Parathyroid adenoma (tissue), 2 donors: ENCODE results near the gene XRCC4.

Experiments
- H2AFZ ChIP-seq: fragments of 300-600 bp; sonication (generic); one replicate; pipeline ENCODE4 v1.7.0; 2017; ENCODE audit warnings: antibody characterized with exemption, mild to moderate bottlenecking
- H3K27ac ChIP-seq: fragments of 300-600 bp; sonication (generic); one replicate; pipeline ENCODE4 v1.7.0; 2017
- H3K27me3 ChIP-seq: fragments of 300-600 bp; sonication (generic); one replicate; pipeline ENCODE4 v1.7.0; 2017; ENCODE audit warnings: low read length; ENCODE audit not compliant: control insufficient read depth, insufficient read depth
- H3K36me3 ChIP-seq: fragments of 300-600 bp; sonication (generic); one replicate; pipeline ENCODE4 v1.7.0; 2017; ENCODE audit warnings: low read length; ENCODE audit not compliant: control insufficient read depth, insufficient read depth
- H3K4me1 ChIP-seq: fragments of 300-600 bp; sonication (generic); one replicate; pipeline ENCODE4 v1.7.0; 2017; ENCODE audit warnings: control low read depth
- H3K4me2 ChIP-seq: fragments of 300-600 bp; sonication (generic); one replicate; pipeline ENCODE4 v1.7.0; 2017; ENCODE audit warnings: low read length
- H3K4me3 ChIP-seq: fragments of 300-600 bp; sonication (generic); one replicate; pipeline ENCODE4 v1.7.0; 2017; ENCODE audit warnings: low read depth, low read length
- H3K79me2 ChIP-seq: fragments of 300-600 bp; sonication (generic); one replicate; pipeline ENCODE4 v1.7.0; 2017; ENCODE audit warnings: control low read depth
- H3K9ac ChIP-seq: fragments of 300-600 bp; sonication (generic); one replicate; pipeline ENCODE4 v1.7.0; 2017; ENCODE audit warnings: mild to moderate bottlenecking
- H3K9me3 ChIP-seq: fragments of 300-600 bp; sonication (generic); one replicate; pipeline ENCODE4 v1.7.0; 2017; ENCODE audit warnings: low read length; ENCODE audit not compliant: control insufficient read depth
- CTCF ChIP-seq: fragments of 300-600 bp; sonication (generic); IDR thresholded peaks from one replicate; pipeline ENCODE4 v1.7.0; 2017; ENCODE audit warnings: antibody characterized with exemption, mild to moderate bottlenecking
- donor health status: primary hyperparathyroidism.

The XRCC4 gene

DNA sequence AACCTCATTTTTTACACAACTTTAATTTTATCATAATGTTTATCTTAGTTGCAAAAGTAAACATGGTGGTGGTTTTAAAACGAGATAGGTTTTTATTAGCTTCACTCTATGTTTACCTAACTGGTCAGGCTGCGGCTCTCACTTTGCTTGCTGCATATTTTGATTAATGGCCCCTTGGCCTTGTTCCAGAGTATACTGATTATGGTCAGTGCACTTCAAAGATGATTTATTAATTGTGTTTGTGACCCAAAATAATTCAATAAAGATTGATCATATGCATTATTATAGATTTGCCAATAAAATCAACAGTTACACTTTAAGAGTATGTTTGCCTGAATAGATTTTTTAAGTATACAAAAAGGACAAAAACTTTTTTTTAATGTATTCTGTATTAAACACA, 188.0 kb downstream of the XRCC4 start:
- H3K27ac ChIP-seq: no peak overlapping the region
- H2AFZ ChIP-seq: no peak overlapping the region
- H3K27me3 ChIP-seq: no peaks in the 10 kb centered on the region
- H3K4me1 ChIP-seq: no peaks in the 10 kb centered on the region
- H3K4me3 ChIP-seq: no peak overlapping the region
- H3K36me3 ChIP-seq: no peaks in the 10 kb centered on the region
- H3K9ac ChIP-seq: no peak overlapping the region
- no peak overlapping the region for H3K4me2 ChIP-seq
- no peak for TF ChIP-seq CTCF
- no peaks in the 10 kb centered on the region for H3K9me3 ChIP-seq
- H3K79me2 ChIP-seq: no peaks in the 10 kb centered on the region

GRCh38 chr5:83270311-83270710, 193.0 kb downstream of the XRCC4 start:
- Histone ChIP-seq H3K27ac (no peak overlapping the region), H3K9me3 (peaks cover 3% of the 10 kb centered on the region), H3K79me2 (no peaks in the 10 kb centered on the region), H3K4me3 (no peak overlapping the region), H3K4me1 (no peaks in the 10 kb centered on the region), H3K4me2 (no peak overlapping the region), H3K36me3 (no peaks in the 10 kb centered on the region), H2AFZ (no peak overlapping the region), H3K9ac (no peak overlapping the region), H3K27me3 (no peaks in the 10 kb centered on the region)
- TF ChIP-seq CTCF: no peak

DNA sequence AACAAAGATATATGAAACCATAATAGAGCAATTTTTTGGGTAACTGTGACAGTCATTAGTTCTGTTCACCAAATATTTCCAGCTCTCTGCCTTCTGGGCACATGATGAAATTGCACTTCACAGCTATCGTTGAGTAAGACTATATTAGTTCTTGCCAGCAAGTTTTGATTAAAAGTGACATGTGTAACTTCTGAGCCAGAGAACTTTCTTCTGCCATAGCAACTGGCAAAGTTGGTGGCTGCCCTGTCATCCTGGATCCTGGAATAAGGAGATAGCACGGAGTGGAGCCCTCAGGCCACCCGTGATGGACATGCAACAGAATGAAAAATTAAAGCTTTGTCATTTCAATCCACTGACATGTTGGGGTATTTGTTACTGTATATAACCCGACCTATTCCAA, 199.8 kb downstream of the XRCC4 start:
- no peaks in the 10 kb centered on the region for H3K36me3 ChIP-seq
- no peaks in the 10 kb centered on the region for H3K79me2 ChIP-seq
- H2AFZ ChIP-seq: no peak overlapping the region
- H3K27me3 ChIP-seq: no peaks in the 10 kb centered on the region
- no peak overlapping the region for H3K4me2 ChIP-seq
- H3K4me1 ChIP-seq: no peaks in the 10 kb centered on the region
- no peak for TF ChIP-seq CTCF
- H3K9me3 ChIP-seq: peaks cover 3% of the 10 kb centered on the region
- H3K9ac ChIP-seq: no peak overlapping the region
- H3K27ac ChIP-seq: no peak overlapping the region
- H3K4me3 ChIP-seq: no peak overlapping the region

DNA sequence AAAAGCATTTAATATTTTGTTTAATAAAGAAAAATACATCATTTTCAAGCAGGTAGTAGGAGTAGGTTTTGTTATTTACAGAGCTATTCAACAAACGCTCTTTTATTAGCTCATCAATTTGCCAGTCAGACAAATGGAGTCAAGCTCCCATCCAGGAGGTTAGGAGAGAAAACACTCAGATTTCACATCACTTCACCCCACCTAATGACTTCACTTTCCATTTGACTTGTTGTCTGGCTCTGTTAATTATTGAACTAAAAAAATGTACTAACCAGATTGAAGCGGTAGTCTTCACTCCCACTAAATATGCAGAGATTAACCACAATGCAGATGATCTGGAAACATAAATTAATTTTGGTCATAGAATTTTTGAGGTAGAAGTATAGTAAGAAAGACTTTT, 200.6 kb downstream of the XRCC4 start:
- no peak for TF ChIP-seq CTCF
- Histone ChIP-seq H3K79me2 (no peaks in the 10 kb centered on the region), H3K4me1 (no peaks in the 10 kb centered on the region), H3K36me3 (no peaks in the 10 kb centered on the region), H3K27ac (no peak overlapping the region), H2AFZ (no peak overlapping the region), H3K4me3 (no peak overlapping the region), H3K27me3 (no peaks in the 10 kb centered on the region), H3K4me2 (no peak overlapping the region), H3K9ac (no peak overlapping the region), H3K9me3 (peaks cover 3% of the 10 kb centered on the region)

GRCh38 chr5:83281176-83281575, 203.8 kb downstream of the XRCC4 start:
- Histone ChIP-seq H3K27me3 (no peaks in the 10 kb centered on the region), H2AFZ (no peak overlapping the region), H3K4me1 (no peaks in the 10 kb centered on the region), H3K4me3 (no peak overlapping the region), H3K36me3 (no peaks in the 10 kb centered on the region), H3K27ac (no peak overlapping the region), H3K9ac (no peak overlapping the region), H3K4me2 (no peak overlapping the region), H3K9me3 (peaks cover 4% of the 10 kb centered on the region), H3K79me2 (no peaks in the 10 kb centered on the region)
- no peak for TF ChIP-seq CTCF
